Gastroesophageal sphincter (tissue), 4 donors: ENCODE results near the gene TIMMDC1. TPM values are rescaled to one million over a fixed set of nuclear protein-coding genes. Genes with fewer than 3 reads are reported as not detected.

Experiments
- ATAC-seq: fragments of 150-250 bp; one replicate; pipeline ENCODE4 v1.9.1; 2016; ENCODE audit warnings: mild to moderate bottlenecking, moderate library complexity
- H3K27ac ChIP-seq, 4 donors: fragments of 200-600 bp; sonication (generic) in 3 of 4; 1 replicate in 3 of 4; 2 replicates in 1 of 4; pipeline ENCODE4 v1.5.1; 2016 to 2019
- H3K27me3 ChIP-seq: fragments of 200-600 bp; sonication (generic); one replicate; pipeline ENCODE4 v1.5.1; 2019
- H3K36me3 ChIP-seq, 2 donors: fragments of 200-600 bp; sonication (generic); one replicate each; pipeline ENCODE4 v1.5.1; 2019; ENCODE audit warnings: control low read depth in 1 of 2
- H3K4me1 ChIP-seq, 3 donors: fragments of 200-600 bp; sonication (generic); 1 replicate in 2 of 3; 2 replicates in 1 of 3; pipeline ENCODE4 v1.5.1; 2016 to 2019; ENCODE audit warnings: control low read depth in 2 of 3
- H3K4me3 ChIP-seq, 2 donors: fragments of 200-600 bp; sonication (generic); one replicate each; pipeline ENCODE4 v1.5.1; 2019; ENCODE audit warnings: mild to moderate bottlenecking in 1 of 2, moderate library complexity in 1 of 2
- H3K9me3 ChIP-seq, 3 donors: fragments of 200-600 bp; sonication (generic); one replicate each; pipeline ENCODE4 v1.5.1; 2017 to 2019; ENCODE audit warnings: control low read depth in 2 of 3
- EP300 ChIP-seq: sonication (generic); formaldehyde crosslinking; IDR thresholded peaks from one replicate; pipeline ENCODE4 v1.6.1; 2017; ENCODE audit warnings: antibody characterized with exemption, mild to moderate bottlenecking
- POLR2A ChIP-seq, 2 donors: fragments of 450-650 bp; IDR thresholded peaks; one replicate each; pipeline ENCODE4 v1.6.1; 2017; ENCODE audit warnings: antibody characterized with exemption in 2 of 2, mild to moderate bottlenecking in 2 of 2, moderate library complexity in 1 of 2
- POLR2AphosphoS5 ChIP-seq: sonication (generic); formaldehyde crosslinking; IDR thresholded peaks from one replicate; pipeline ENCODE4 v1.6.1; 2017; ENCODE audit warnings: antibody characterized with exemption
- whole genome bisulfite sequencing, 2 donors: methylation state at CpG; one replicate each; pipeline ENCODE4 v1.1.5; 2018; ENCODE audit warnings: low coverage in 1 of 2; 5-methylcytosine and 5-hydroxymethylcytosine counted together
- total RNA-seq, 4 donors: library from RNA; depleted of rRNA; stranded (reverse); fragments of >200 nt; gene quantifications; one replicate each; pipeline ENCODE4 v1.1.0, GENCODE V29; 2016
- TF ChIP-seq, protein P1 (sequence below), 4 experiments: fragments of 200-600 bp in 2 of 4; fragments of 450-650 bp in 2 of 4; sonication (generic) in 1 of 4; IDR thresholded peaks; one replicate each; pipeline ENCODE4 v1.5.1; 2017 to 2019; ENCODE audit warnings: antibody characterized with exemption in 4 of 4, mild to moderate bottlenecking in 2 of 4, moderate library complexity in 2 of 4

TIMMDC1 gene, protein sequence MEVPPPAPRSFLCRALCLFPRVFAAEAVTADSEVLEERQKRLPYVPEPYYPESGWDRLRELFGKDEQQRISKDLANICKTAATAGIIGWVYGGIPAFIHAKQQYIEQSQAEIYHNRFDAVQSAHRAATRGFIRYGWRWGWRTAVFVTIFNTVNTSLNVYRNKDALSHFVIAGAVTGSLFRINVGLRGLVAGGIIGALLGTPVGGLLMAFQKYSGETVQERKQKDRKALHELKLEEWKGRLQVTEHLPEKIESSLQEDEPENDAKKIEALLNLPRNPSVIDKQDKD
- total RNA-seq: 10 to 100 TPM; 43.9 to 65.7 (median 52.2) TPM

DNA sequence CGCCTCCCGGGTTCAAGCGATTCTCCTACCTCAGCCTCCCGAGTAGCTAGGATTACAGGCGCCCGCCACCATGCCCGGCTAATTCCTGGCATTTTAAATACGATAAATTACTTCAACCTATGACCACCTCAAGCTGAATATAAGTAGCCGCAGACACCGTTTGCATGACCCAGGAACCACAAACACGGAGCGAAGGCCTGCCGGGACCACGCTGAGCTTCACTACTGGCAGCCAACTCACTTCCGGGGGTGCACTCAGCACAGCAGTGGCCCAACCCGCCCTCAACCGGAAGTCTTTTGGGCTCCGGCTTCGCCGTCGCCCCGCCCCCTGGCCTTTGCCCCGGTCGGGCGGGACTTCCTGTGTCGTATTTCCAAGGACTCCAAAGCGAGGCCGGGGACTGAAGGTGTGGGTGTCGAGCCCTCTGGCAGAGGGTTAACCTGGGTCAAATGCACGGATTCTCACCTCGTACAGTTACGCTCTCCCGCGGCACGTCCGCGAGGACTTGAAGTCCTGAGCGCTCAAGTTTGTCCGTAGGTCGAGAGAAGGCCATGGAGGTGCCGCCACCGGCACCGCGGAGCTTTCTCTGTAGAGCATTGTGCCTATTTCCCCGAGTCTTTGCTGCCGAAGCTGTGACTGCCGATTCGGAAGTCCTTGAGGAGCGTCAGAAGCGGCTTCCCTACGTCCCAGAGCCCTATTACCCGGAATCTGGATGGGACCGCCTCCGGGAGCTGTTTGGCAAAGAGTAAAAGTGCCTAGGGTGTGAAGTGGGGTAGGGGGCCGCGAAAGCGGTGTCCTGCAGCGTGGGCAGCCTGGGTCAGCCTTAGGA, at the start of gene TIMMDC1:
TSS of gene TIMMDC1 (plus strand) at position 362 of the 826 bp plus-strand sequence. CDS start at position 549, 187 bp downstream.
- Histone ChIP-seq H3K27ac (peak within 1 kb of the TSS; percentile 81 to 91 (median 88)), H3K4me3 (peak within 1 kb of the TSS; percentile 69 to 70), H3K27me3 (no peaks in the 10 kb centered on the region), H3K36me3 (peaks cover 0 to 12% of the 10 kb centered on the region in 2 donors), H3K9me3 (no peaks in the 10 kb centered on the region), H3K4me1 (peaks cover 4 to 47% (median 8%) of the 10 kb centered on the region in 3 donors)
- peak; percentile 100 for ATAC-seq
- 1 to 2% methylated on average over 13 to 15 of the region's 58 CpGs for WGBS, 2 donors
- TF ChIP-seq POLR2AphosphoS5 (peak; percentile 90), EP300 (no peak), POLR2A (IDR thresholded peaks at IDR 0.05) (peak; percentile 58 to 73)
- TF ChIP-seq, protein P1, sequence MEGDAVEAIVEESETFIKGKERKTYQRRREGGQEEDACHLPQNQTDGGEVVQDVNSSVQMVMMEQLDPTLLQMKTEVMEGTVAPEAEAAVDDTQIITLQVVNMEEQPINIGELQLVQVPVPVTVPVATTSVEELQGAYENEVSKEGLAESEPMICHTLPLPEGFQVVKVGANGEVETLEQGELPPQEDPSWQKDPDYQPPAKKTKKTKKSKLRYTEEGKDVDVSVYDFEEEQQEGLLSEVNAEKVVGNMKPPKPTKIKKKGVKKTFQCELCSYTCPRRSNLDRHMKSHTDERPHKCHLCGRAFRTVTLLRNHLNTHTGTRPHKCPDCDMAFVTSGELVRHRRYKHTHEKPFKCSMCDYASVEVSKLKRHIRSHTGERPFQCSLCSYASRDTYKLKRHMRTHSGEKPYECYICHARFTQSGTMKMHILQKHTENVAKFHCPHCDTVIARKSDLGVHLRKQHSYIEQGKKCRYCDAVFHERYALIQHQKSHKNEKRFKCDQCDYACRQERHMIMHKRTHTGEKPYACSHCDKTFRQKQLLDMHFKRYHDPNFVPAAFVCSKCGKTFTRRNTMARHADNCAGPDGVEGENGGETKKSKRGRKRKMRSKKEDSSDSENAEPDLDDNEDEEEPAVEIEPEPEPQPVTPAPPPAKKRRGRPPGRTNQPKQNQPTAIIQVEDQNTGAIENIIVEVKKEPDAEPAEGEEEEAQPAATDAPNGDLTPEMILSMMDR (IDR thresholded peaks at IDR 0.05): no peak

DNA sequence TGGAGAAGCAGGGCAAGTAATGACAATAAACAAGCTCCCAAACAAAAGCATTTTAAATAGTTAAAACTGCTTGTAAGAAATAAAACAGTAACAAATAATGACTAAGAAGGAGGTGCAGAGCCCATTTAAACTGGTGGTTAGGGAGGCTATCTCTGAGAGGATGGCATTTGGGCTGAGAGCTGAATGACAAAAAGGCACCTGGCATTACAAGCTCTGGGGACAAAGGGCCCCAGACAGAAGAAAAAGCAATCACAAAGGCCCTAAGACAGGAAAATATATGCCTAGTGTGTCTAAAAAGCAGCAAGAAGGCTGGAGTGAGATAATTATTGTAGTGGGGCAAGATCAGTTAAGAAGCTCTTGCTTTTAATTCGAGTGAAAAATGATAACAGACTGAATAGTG, 44.5 kb upstream of the TIMMDC1 start:
- Histone ChIP-seq H3K27me3 (no peaks in the 10 kb centered on the region), H3K4me1 (peaks cover 0 to 8% (median 0%) of the 10 kb centered on the region in 3 donors), H3K9me3 (no peaks in the 10 kb centered on the region), H3K27ac (no peak overlapping the region), H3K4me3 (no peak overlapping the region), H3K36me3 (peaks cover 14 to 100% of the 10 kb centered on the region in 2 donors)
- WGBS, 2 donors: 56 to 91% methylated on average over 1 of the region's 1 CpG
- no peak for ATAC-seq
- TF ChIP-seq POLR2A (IDR thresholded peaks at IDR 0.05) (no peak), EP300 (no peak), POLR2AphosphoS5 (no peak)
- TF ChIP-seq, protein P1 (IDR thresholded peaks at IDR 0.05): no peak

DNA sequence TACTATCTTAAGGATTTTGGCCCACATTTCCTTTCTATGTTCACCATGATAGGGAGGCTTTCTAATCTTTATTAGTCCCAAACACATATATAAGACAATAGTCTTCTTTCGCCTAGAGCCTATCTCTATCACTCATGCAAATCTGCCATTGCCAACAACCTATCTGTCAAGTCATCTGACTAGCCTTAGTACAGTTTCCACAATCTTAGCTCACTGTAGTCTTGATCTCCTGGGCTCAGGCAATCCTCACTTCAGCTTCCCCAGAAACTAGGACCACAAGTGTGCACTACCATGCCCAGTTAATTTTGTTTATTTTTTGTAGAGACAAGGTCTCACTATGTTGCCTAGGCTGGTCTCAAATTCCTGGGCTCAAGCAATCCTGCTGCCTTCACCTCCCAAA, 41.9 kb upstream of the TIMMDC1 start:
- no peak for TF ChIP-seq POLR2A (IDR thresholded peaks at IDR 0.05)
- TF ChIP-seq, protein P1 (IDR thresholded peaks at IDR 0.05): no peak
- TF ChIP-seq EP300: no peak
- TF ChIP-seq POLR2AphosphoS5: no peak
- peaks cover 9 to 100% of the 10 kb centered on the region in 2 donors for H3K36me3 ChIP-seq
- no peak overlapping the region for H3K4me3 ChIP-seq
- peaks cover 0 to 22% (median 2%) of the 10 kb centered on the region in 3 donors for H3K4me1 ChIP-seq
- no peak for ATAC-seq
- H3K9me3 ChIP-seq: no peaks in the 10 kb centered on the region
- 100% methylated on average over 1 of the region's 1 CpG for WGBS, 2 donors
- no peak overlapping the region for H3K27ac ChIP-seq
- H3K27me3 ChIP-seq: no peaks in the 10 kb centered on the region

DNA sequence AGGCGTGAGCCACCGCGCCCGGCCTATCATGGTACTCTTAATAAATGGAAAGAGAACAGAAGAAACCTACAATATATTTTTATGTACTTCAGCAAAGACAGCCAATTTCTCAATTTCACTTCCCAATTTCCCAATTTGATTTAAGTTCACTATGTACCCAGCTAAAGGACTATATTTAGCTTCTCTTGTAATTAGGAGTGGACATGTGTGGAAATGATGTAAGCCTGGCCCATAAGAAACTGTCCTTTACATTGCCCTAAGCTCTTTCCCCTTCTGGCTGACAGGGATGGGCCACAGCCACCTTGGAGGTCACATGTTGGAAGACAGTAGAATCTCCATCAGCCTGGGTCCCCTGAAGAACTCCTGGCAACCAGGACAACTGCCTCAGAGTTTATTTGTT, 41.1 kb upstream of the TIMMDC1 start:
- H3K4me1 ChIP-seq: peaks cover 4 to 30% (median 10%) of the 10 kb centered on the region in 3 donors
- no peak overlapping the region for H3K27ac ChIP-seq
- WGBS, 2 donors: 100% methylated on average over 3 to 4 of the region's 4 CpGs
- TF ChIP-seq, protein P1 (IDR thresholded peaks at IDR 0.05): no peak
- TF ChIP-seq POLR2A (IDR thresholded peaks at IDR 0.05): no peak
- TF ChIP-seq EP300: no peak
- TF ChIP-seq POLR2AphosphoS5: no peak
- no peaks in the 10 kb centered on the region for H3K27me3 ChIP-seq
- no peak overlapping the region for H3K4me3 ChIP-seq
- no peaks in the 10 kb centered on the region for H3K9me3 ChIP-seq
- peaks cover 9 to 98% of the 10 kb centered on the region in 2 donors for H3K36me3 ChIP-seq
- peak; percentile 70 for ATAC-seq
